NCI-H1694 treated with DMSO at 0.1 percent for 48 hours (cell line): Measurements from ENCODE around the gene UGT1A8.

Experiments
- DNase-seq: peaks from one replicate; lab custom pipeline; 2025; lab: John Stamatoyannopoulos, UW

UGT1A8 gene

DNA sequence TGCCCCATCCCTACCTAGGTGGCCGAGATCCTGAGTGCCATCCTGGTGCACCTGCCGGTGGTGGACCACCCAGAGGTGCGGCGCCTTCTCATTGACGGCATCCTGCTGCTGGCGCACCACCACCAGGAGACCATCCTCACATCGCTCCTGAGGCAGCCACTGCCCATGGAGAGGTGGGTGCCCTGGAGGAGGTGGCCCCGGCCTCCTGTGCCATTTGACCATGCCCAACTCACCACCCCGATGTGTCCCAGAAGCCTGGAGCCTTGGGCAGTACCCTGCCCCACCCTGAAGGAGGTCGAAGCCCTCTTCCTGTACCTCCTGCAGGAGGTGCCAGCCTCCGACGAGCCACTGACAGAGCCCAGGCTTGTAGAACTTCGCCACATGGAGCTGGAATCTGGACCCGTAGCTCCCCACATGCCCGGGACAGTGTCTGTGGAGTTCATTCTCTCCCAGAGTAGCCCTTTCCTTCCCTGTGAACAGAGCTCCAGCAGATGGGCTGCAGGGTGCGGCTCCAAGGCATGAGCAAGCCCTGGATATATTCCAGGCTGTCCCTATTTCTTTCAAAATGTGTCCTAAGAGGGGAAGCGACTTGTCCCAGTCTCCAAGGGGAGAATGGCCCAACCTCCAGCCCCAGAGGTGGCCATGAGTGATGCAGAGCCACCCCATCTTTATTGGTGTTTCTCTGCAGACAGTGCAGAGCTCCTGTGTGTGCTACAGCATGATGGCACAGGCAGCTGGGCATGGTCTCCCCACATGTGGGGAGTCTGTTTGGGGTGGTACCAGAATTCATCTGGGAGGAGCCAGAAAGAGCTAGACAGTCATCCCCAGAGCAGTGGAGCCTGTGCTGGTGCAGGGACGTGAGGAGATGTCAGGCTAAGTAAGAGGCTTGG lies 202.7 kb downstream of the UGT1A8 start:
- no peak for DNase-seq

- no peak for DNase-seq
Measured at GRCh38 chr2:233820774-233821105, 203.3 kb downstream of the UGT1A8 start.

DNA sequence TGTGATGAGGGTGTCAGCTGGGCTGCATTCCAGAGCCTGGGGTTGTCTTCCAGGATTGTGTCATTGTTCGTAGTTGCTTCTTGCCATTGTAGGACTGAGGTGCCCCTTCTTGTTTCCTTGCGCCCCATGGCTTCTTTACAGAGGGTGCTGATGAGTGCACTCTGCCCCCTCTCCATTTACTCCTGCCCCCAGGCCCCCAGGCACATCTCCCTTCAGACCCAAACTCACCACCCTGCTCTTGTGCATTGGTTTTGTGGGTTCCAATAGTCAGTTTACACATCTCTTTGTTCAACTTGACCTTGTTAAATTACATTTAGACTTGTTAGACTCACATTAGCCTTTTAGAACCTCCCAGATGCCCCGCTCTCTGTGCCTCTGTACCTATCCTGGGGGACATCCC lies 203.8 kb downstream of the UGT1A8 start:
- DNase-seq = no peak

DNA sequence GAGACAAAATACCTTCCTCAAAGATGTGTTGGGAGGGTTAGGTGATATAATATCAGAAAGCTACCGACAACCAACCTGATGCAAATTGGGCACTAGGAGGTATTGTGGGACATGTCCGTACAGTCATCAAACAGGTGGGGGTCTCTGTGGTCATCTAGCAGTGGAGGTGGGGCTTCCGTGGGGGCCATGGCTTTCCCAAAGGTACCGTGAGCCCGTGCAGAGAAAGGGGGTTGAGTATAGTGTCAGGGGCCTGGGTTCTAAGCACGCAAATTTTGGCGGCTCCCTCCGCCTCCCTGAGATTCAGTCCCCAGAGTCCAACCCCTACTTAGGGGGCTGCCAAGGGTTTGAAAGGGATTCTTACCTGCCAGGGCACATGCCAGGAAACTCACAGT lies 204.3 kb downstream of the UGT1A8 start:
- DNase-seq = no peak

DNA sequence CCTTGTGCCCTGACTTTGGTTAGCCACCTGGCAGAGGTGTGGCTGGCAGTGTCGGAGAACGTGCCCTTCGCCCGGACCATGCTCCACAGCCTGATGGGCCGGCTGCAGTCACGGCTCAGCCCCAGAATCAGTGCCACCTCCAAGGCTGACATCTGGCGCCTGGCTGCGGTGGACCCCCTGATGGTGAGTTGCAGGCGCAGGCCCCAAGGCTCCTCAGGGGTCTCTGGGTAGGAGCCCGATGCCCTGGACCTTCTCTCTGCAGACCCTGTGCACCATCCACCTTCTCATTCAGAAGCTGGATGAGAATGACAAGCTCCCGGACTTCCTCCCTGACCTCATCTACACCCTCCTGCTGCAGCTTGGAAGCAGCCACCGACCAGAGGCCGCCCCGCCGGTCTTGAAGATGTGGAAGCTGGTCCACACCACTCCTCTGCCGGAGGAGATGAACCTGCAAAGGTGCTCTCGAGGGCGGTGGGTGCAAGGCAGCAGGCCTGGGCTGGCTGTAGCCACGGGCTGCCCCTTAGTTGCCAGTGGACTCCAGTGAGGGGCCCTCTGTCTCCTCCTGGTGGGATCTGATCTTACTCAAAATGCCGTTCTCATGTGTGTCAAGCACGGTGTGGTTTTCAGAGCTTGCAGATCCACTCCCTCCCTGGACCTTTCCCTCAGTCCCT lies 204.8 kb downstream of the UGT1A8 start:
- DNase-seq = no peak
